Gastroesophageal sphincter (tissue), 3 donors: ENCODE measurements around the gene USP24.

Experiments
- CTCF ChIP-seq, 4 experiments: fragments of 200-600 bp in 2 of 4; fragments of 450-650 bp in 2 of 4; sonication (generic) in 1 of 4; IDR thresholded peaks; one replicate each; pipeline ENCODE4 v1.5.1; 2017 to 2019; ENCODE audit warnings: antibody characterized with exemption in 4 of 4, mild to moderate bottlenecking in 2 of 4, moderate library complexity in 2 of 4
- EP300 ChIP-seq: sonication (generic); formaldehyde crosslinking; IDR thresholded peaks from one replicate; pipeline ENCODE4 v1.6.1; 2017; ENCODE audit warnings: antibody characterized with exemption, mild to moderate bottlenecking
- POLR2A ChIP-seq, 2 donors: fragments of 450-650 bp; IDR thresholded peaks; one replicate each; pipeline ENCODE4 v1.6.1; 2017; ENCODE audit warnings: antibody characterized with exemption in 2 of 2, mild to moderate bottlenecking in 2 of 2, moderate library complexity in 1 of 2
- POLR2AphosphoS5 ChIP-seq: sonication (generic); formaldehyde crosslinking; IDR thresholded peaks from one replicate; pipeline ENCODE4 v1.6.1; 2017; ENCODE audit warnings: antibody characterized with exemption

GRCh38 chr1:55040933-55041494 is 174.2 kb downstream of the USP24 start:
- TF ChIP-seq CTCF (IDR thresholded peaks at IDR 0.05), result no peak
- TF ChIP-seq POLR2A (IDR thresholded peaks at IDR 0.05), result no peak
- no peak for TF ChIP-seq EP300
- no peak for TF ChIP-seq POLR2AphosphoS5
